Esophagus muscularis mucosa (tissue), 4 donors: ENCODE measurements around the gene OLFML2B. TPM values are rescaled to one million over a fixed set of nuclear protein-coding genes. Genes with fewer than 3 reads are reported as not detected.

Experiments
- DNase-seq: peaks from one replicate; pipeline ENCODE4 v3.0.0-alpha.2; 2017; ENCODE audit errors: extremely low spot score
- H3K27ac ChIP-seq, 4 donors: fragments of 200-600 bp; sonication (generic); replicated peaks in 1 of 4; 1 replicate in 3 of 4; 2 replicates in 1 of 4; pipeline ENCODE4 v1.5.1; 2016 to 2019; ENCODE audit warnings: mild to moderate bottlenecking in 1 of 4
- H3K27me3 ChIP-seq, 4 donors: fragments of 200-600 bp; sonication (generic); one replicate each; pipeline versions ENCODE4 v1.5.1 to v1.6.0; 2016 to 2019
- H3K36me3 ChIP-seq, 4 donors: fragments of 200-600 bp; sonication (generic); one replicate each; pipeline ENCODE4 v1.5.1; 2016 to 2019
- H3K4me1 ChIP-seq, 4 donors: fragments of 200-600 bp; sonication (generic); one replicate each; pipeline ENCODE4 v1.5.1; 2016 to 2019
- H3K4me3 ChIP-seq, 4 donors: fragments of 200-600 bp; sonication (generic); 1 replicate in 2 of 4; 2 replicates in 2 of 4; pipeline ENCODE4 v1.5.1; 2016 to 2019; ENCODE audit warnings: mild to moderate bottlenecking in 4 of 4, moderate library complexity in 1 of 4
- H3K9me3 ChIP-seq, 4 donors: fragments of 200-600 bp; sonication (generic); 1 replicate in 3 of 4; 2 replicates in 1 of 4; pipeline ENCODE4 v1.5.1; 2016 to 2019
- CTCF ChIP-seq, 3 experiments: fragments of 200-600 bp in 2 of 3; fragments of 450-650 bp in 1 of 3; sonication (generic) in 2 of 3; IDR thresholded peaks; one replicate each; pipeline ENCODE4 v1.5.1; 2017 to 2019; ENCODE audit warnings: antibody characterized with exemption in 3 of 3, mild to moderate bottlenecking in 2 of 3, moderate library complexity in 1 of 3
- EP300 ChIP-seq: sonication (generic); formaldehyde crosslinking; IDR thresholded peaks from one replicate; pipeline ENCODE4 v1.6.1; 2017; ENCODE audit warnings: antibody characterized with exemption
- POLR2A ChIP-seq: fragments of 450-650 bp; IDR thresholded peaks from one replicate; pipeline ENCODE4 v1.6.1; 2017; ENCODE audit warnings: antibody characterized with exemption, moderate library complexity, mild to moderate bottlenecking, low read depth
- POLR2AphosphoS5 ChIP-seq, 2 donors: sonication (generic); formaldehyde crosslinking; IDR thresholded peaks; one replicate each; pipeline ENCODE4 v1.6.1; 2017; ENCODE audit warnings: antibody characterized with exemption in 2 of 2
- WGBS: methylation state at CpG from one replicate; pipeline ENCODE4 v1.1.5; 2018; 5-methylcytosine and 5-hydroxymethylcytosine counted together
- intact Hi-C: fragments of 100-400 bp; cut with DNase I; formaldehyde crosslinking; loops from one replicate; pipeline ENCODE4 v1.15.1; 2023
- total RNA-seq, 4 donors: library from RNA; depleted of rRNA; stranded (reverse); fragments of >200 nt; gene quantifications; one replicate each; pipeline versions ENCODE4 v1.1.0 to v1.2.1, GENCODE V29; 2016

The OLFML2B gene
- total RNA-seq, 4 donors from 2014 or later, result 1.2 to 6.7 (median 5.9) TPM

- H3K36me3 ChIP-seq, result no peaks in the 10 kb centered on the region
- DNase-seq, result no peak
- no peak overlapping the region for H3K4me3 ChIP-seq
- intact Hi-C loops, result no loop called here
- H3K27me3 ChIP-seq, result peaks cover 0 to 13% (median 0%) of the 10 kb centered on the region in 4 donors
- TF ChIP-seq POLR2AphosphoS5 (IDR thresholded peaks at IDR 0.05) (no peak), POLR2A (no peak), CTCF (IDR thresholded peaks at IDR 0.05) (no peak), EP300 (no peak)
- no peak overlapping the region for H3K27ac ChIP-seq
- peaks cover 0 to 3% (median 0%) of the 10 kb centered on the region in 4 donors for H3K4me1 ChIP-seq
- no peaks in the 10 kb centered on the region for H3K9me3 ChIP-seq
- whole genome bisulfite sequencing, result 97% methylated on average over 3 of the region's 3 CpGs
These were observed 7.2 kb upstream of the OLFML2B start for GRCh38 chr1:162030759-162031280.

GRCh38 chr1:162029157-162029556, 5.5 kb upstream of the OLFML2B start:
- no peak overlapping the region for H3K4me3 ChIP-seq
- no peaks in the 10 kb centered on the region for H3K9me3 ChIP-seq
- H3K4me1 ChIP-seq, result peaks cover 5 to 9% (median 5%) of the 10 kb centered on the region in 4 donors
- WGBS, result 40% methylated on average over 4 of the region's 4 CpGs
- peaks cover 0 to 27% (median 0%) of the 10 kb centered on the region in 4 donors for H3K27me3 ChIP-seq
- intact Hi-C loops, result no loop called here
- H3K27ac ChIP-seq, result no peak overlapping the region
- H3K36me3 ChIP-seq, result no peaks in the 10 kb centered on the region
- no peak for TF ChIP-seq CTCF (IDR thresholded peaks at IDR 0.05)
- TF ChIP-seq EP300, result no peak
- no peak for TF ChIP-seq POLR2A
- TF ChIP-seq POLR2AphosphoS5 (IDR thresholded peaks at IDR 0.05), result no peak
- DNase-seq, result no peak

DNA sequence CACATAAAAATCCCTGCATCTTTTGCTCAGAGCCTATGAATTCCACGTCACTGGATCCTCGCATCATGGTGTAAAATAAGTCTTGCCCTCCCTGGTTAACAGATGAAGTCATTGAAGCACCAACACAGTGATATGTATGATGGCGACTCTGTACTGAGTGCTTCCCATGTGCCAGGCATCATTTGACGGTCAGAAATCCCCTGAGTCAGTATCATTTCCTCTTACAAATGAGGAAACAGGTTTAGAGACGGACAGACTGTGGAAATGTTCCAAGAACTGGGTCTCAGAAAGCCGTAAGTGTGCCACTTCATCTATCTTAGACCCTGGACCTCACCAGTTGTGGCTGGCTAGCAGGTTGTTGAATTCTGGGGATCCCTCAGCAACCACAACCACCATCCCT, 5.1 kb upstream of the OLFML2B start:
- DNase-seq, result no peak
- intact Hi-C loops, result no loop called here
- 68% methylated on average over 6 of the region's 6 CpGs for WGBS
- Histone ChIP-seq H3K4me3 (no peak overlapping the region), H3K27ac (no peak overlapping the region), H3K4me1 (peaks cover 8 to 13% (median 10%) of the 10 kb centered on the region in 4 donors), H3K36me3 (no peaks in the 10 kb centered on the region), H3K27me3 (peaks cover 0 to 32% (median 0%) of the 10 kb centered on the region in 4 donors), H3K9me3 (no peaks in the 10 kb centered on the region)
- TF ChIP-seq CTCF (IDR thresholded peaks at IDR 0.05) (no peak), EP300 (no peak), POLR2AphosphoS5 (IDR thresholded peaks at IDR 0.05) (no peak), POLR2A (no peak)

GRCh38 chr1:162026881-162027280, 3.2 kb upstream of the OLFML2B start:
- TF ChIP-seq POLR2A (no peak), EP300 (no peak), POLR2AphosphoS5 (IDR thresholded peaks at IDR 0.05) (no peak), CTCF (IDR thresholded peaks at IDR 0.05) (no peak)
- Histone ChIP-seq H3K27me3 (peaks cover 0 to 35% (median 0%) of the 10 kb centered on the region in 4 donors), H3K4me3 (no peak overlapping the region), H3K27ac (no peak overlapping the region), H3K36me3 (no peaks in the 10 kb centered on the region), H3K9me3 (no peaks in the 10 kb centered on the region), H3K4me1 (peaks cover 14 to 22% (median 20%) of the 10 kb centered on the region in 4 donors)
- DNase-seq, result no peak
- intact Hi-C loops, result no loop called here
- WGBS, result 80% methylated on average over 2 of the region's 2 CpGs

GRCh38 chr1:162025541-162025940, 1.9 kb upstream of the OLFML2B start:
- TF ChIP-seq CTCF (IDR thresholded peaks at IDR 0.05) (no peak), EP300 (no peak), POLR2AphosphoS5 (IDR thresholded peaks at IDR 0.05) (no peak), POLR2A (no peak)
- Histone ChIP-seq H3K4me1 (peaks cover 14 to 25% (median 22%) of the 10 kb centered on the region in 4 donors), H3K27ac (no peak overlapping the region), H3K36me3 (no peaks in the 10 kb centered on the region), H3K27me3 (peaks cover 0 to 35% (median 0%) of the 10 kb centered on the region in 4 donors), H3K9me3 (no peaks in the 10 kb centered on the region), H3K4me3 (no peak overlapping the region)
- DNase-seq, result no peak
- intact Hi-C loops, result no loop called here
- 98% methylated on average over 2 of the region's 2 CpGs for WGBS
